OCI-LY1 (cell line): Measurements from ENCODE around the gene LMX1A.

ENCODE experiments used
- H2AFZ ChIP-seq: fragments of 200-600 bp; sonication (generic), shearing (Covaris generic); 2 replicates; pipeline ENCODE4 v1.6.0; 2014; ENCODE audit warnings: antibody characterized with exemption, mild to moderate bottlenecking, low read length
- H3F3A ChIP-seq: fragments of 200-600 bp; sonication (generic), shearing (Covaris generic); 2 replicates; pipeline ENCODE4 v1.6.0; 2014; ENCODE audit warnings: mild to moderate bottlenecking, antibody characterized with exemption, low read length, moderate library complexity; ENCODE audit not compliant: insufficient read depth
- H3K27ac ChIP-seq: fragments of 200-600 bp; sonication (generic); 2 replicates; pipeline ENCODE4 v1.5.1; 2014; ENCODE audit warnings: low read length, mixed run types, mild to moderate bottlenecking, low read depth; ENCODE audit not compliant: poor library complexity, severe bottlenecking
- H3K27me3 ChIP-seq: fragments of 200-600 bp; sonication (generic); 2 replicates; pipeline ENCODE4 v1.6.0; 2014; ENCODE audit warnings: antibody characterized with exemption, mild to moderate bottlenecking, low read length, moderate library complexity; ENCODE audit not compliant: insufficient read depth
- H3K36me3 ChIP-seq: fragments of 200-600 bp; sonication (generic); 2 replicates; pipeline ENCODE4 v1.6.1; 2014; ENCODE audit warnings: mild to moderate bottlenecking, antibody characterized with exemption, low read length, moderate library complexity, mixed read lengths; ENCODE audit not compliant: insufficient read depth
- H3K4me1 ChIP-seq: fragments of 200-600 bp; sonication (generic); 2 replicates; pipeline ENCODE4 v1.5.1; 2014; ENCODE audit warnings: mild to moderate bottlenecking, low read length, moderate library complexity; ENCODE audit not compliant: insufficient read depth, severe bottlenecking
- H3K4me2 ChIP-seq: fragments of 200-600 bp; sonication (generic), shearing (Covaris generic); 2 replicates; pipeline ENCODE4 v1.6.1; 2014; ENCODE audit warnings: low read length
- H3K4me3 ChIP-seq: fragments of 200-600 bp; sonication (generic); 2 replicates; pipeline ENCODE4 v1.5.1; 2014; ENCODE audit warnings: low read length, low read depth, mild to moderate bottlenecking, mixed read lengths; ENCODE audit not compliant: poor library complexity, severe bottlenecking
- H3K79me2 ChIP-seq: fragments of 200-600 bp; shearing (Covaris generic); 2 replicates; pipeline ENCODE4 v1.6.1; 2016; ENCODE audit warnings: mixed run types, low read length, mixed read lengths; ENCODE audit not compliant: insufficient read depth
- H3K9ac ChIP-seq: fragments of 200-600 bp; sonication (generic), shearing (Covaris generic); 2 replicates; pipeline ENCODE4 v1.6.1; 2014; ENCODE audit warnings: mild to moderate bottlenecking, low read length, mixed read lengths
- H3K9me2 ChIP-seq: fragments of 200-600 bp; sonication (generic), shearing (Covaris generic); 2 replicates; pipeline ENCODE4 v1.6.1; 2014; ENCODE audit warnings: low read depth, mild to moderate bottlenecking, low read length, mixed read lengths
- H3K9me3 ChIP-seq: fragments of 200-600 bp; shearing (Covaris generic); 2 replicates; pipeline ENCODE4 v1.6.1; 2014; ENCODE audit warnings: low read length, mixed read lengths
- H4K20me1 ChIP-seq: fragments of 200-600 bp; sonication (generic), shearing (Covaris generic); 2 replicates; pipeline ENCODE4 v1.6.0; 2016; ENCODE audit warnings: mild to moderate bottlenecking, low read length; ENCODE audit not compliant: insufficient read depth
- CTCF ChIP-seq: fragments of 200-600 bp; sonication (generic), shearing (Covaris generic); IDR thresholded peaks from 2 replicates; pipeline ENCODE4 v1.5.1; 2017; ENCODE audit warnings: mild to moderate bottlenecking, antibody characterized with exemption, low read length, moderate library complexity, mixed read lengths
- EZH2 ChIP-seq: fragments of 200-600 bp; sonication (generic), shearing (Covaris generic); IDR thresholded peaks from 2 replicates; pipeline ENCODE4 v1.8.0; 2017; ENCODE audit warnings: borderline replicate concordance, mixed run types, mild to moderate bottlenecking, antibody characterized with exemption, low read length, moderate library complexity, mixed read lengths

Gene LMX1A

GRCh38 chr1:165182975-165183374 is 173.5 kb downstream of the LMX1A start:
- no peak overlapping the region for H3K27ac ChIP-seq
- H3K36me3 ChIP-seq = no peaks in the 10 kb centered on the region
- no peak overlapping the region for H3K4me2 ChIP-seq
- TF ChIP-seq CTCF (no peak), EZH2 (no peak)
- no peaks in the 10 kb centered on the region for H3K27me3 ChIP-seq
- H3K4me3 ChIP-seq = no peak overlapping the region
- H3K4me1 ChIP-seq = no peaks in the 10 kb centered on the region
- no peaks in the 10 kb centered on the region for H3K9me2 ChIP-seq
- H3F3A ChIP-seq = no peaks in the 10 kb centered on the region
- no peaks in the 10 kb centered on the region for H3K79me2 ChIP-seq
- no peaks in the 10 kb centered on the region for H3K9me3 ChIP-seq
- H2AFZ ChIP-seq = no peak overlapping the region
- H3K9ac ChIP-seq = no peak overlapping the region
- no peaks in the 10 kb centered on the region for H4K20me1 ChIP-seq

- no peaks in the 10 kb centered on the region for H3K4me1 ChIP-seq
- TF ChIP-seq EZH2 (no peak), CTCF (no peak)
- no peaks in the 10 kb centered on the region for H3K79me2 ChIP-seq
- H3K27me3 ChIP-seq = no peaks in the 10 kb centered on the region
- H3F3A ChIP-seq = no peaks in the 10 kb centered on the region
- no peaks in the 10 kb centered on the region for H4K20me1 ChIP-seq
- no peak overlapping the region for H2AFZ ChIP-seq
- no peak overlapping the region for H3K4me3 ChIP-seq
- H3K4me2 ChIP-seq = no peak overlapping the region
- no peaks in the 10 kb centered on the region for H3K36me3 ChIP-seq
- H3K27ac ChIP-seq = no peak overlapping the region
- H3K9ac ChIP-seq = no peak overlapping the region
- no peaks in the 10 kb centered on the region for H3K9me3 ChIP-seq
- no peaks in the 10 kb centered on the region for H3K9me2 ChIP-seq
Observed at GRCh38 chr1:165179306-165179705, 177.2 kb downstream of the LMX1A start.

GRCh38 chr1:165174491-165174890 is 182.0 kb downstream of the LMX1A start:
- TF ChIP-seq EZH2 (no peak), CTCF (no peak)
- H2AFZ ChIP-seq = no peak overlapping the region

More at GRCh38 chr1:165174491-165174890, 182.0 kb downstream of the LMX1A start:
- Histone ChIP-seq H3K9ac (no peak overlapping the region), H3K79me2 (no peaks in the 10 kb centered on the region), H3K9me3 (no peaks in the 10 kb centered on the region), H4K20me1 (no peaks in the 10 kb centered on the region), H3K27ac (no peak overlapping the region), H3K36me3 (no peaks in the 10 kb centered on the region), H3K4me2 (no peak overlapping the region), H3K4me1 (no peaks in the 10 kb centered on the region), H3K9me2 (no peaks in the 10 kb centered on the region), H3K27me3 (no peaks in the 10 kb centered on the region), H3K4me3 (no peak overlapping the region), H3F3A (no peaks in the 10 kb centered on the region)
